IMR-90 (cell line): ENCODE results near the gene STK31.

Experiments used
- CTCF ChIP-seq: conservative IDR thresholded peaks from 2 replicates; pipeline ENCODE4 v1.5.1; 2012; ENCODE audit warnings: mild to moderate bottlenecking, low read depth, low read length, improper control_type of control experiment
- RAD21 ChIP-seq: IDR thresholded peaks from 2 replicates; pipeline ENCODE4 v1.6.1; 2012; ENCODE audit warnings: low read length, improper control_type of control experiment

GRCh38 chr7:23759671-23760391, 49.8 kb downstream of the STK31 start:
- no peak for TF ChIP-seq CTCF
- TF ChIP-seq RAD21: no peak
